ENCODE results near the gene KCNK18. TPM values are rescaled to one million over a fixed set of nuclear protein-coding genes. Genes with fewer than 3 reads are reported as not detected.

The KCNK18 gene
- total RNA-seq, 1 donor, result not detected

DNA sequence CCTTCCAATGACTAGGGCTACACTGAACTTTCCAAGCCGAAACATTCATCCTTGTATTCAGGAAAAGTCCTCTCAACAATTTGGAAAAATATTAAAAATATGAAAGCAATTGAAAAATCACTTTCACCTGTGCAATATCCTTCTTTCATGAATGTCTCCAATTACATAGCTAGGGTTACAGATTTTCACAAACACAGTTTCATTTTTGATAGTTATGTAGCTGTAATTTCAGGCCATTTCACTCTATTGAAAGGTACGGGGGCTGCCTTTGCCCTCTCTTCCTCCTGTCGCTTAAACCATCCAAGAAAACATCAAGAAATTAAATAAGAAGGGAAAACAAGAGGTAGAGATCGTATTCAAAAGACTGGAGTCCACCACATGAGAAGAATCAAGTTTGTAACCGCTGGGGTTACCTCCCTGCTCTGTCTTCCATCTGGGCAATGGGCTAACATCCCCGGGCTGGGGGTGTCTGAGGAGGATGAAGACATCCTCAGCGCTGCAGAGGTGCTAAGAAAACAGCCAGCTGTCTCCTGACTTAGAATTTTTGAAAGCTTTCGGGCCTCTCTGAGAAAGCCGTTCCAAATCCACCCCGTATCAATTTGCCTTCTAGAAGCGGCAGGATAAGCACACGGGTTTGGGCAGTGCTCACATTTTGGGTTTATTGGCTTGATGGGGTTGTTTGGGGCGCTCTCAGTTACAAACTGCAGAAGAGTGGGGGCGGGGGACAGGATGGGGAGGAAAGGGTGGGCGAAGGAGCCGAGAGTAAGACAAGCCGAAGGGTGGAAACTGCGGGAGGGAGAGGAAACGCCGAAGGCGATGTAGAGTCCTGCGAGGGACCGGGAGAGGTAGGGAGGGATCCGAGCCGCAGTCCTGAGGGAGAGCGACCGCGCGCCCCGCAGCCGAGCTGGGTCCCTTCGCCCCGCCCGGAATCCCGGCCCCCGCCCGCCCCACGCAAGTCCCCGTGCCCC, 34.9 kb upstream of the KCNK18 start:
- TF ChIP-seq, protein P1, sequence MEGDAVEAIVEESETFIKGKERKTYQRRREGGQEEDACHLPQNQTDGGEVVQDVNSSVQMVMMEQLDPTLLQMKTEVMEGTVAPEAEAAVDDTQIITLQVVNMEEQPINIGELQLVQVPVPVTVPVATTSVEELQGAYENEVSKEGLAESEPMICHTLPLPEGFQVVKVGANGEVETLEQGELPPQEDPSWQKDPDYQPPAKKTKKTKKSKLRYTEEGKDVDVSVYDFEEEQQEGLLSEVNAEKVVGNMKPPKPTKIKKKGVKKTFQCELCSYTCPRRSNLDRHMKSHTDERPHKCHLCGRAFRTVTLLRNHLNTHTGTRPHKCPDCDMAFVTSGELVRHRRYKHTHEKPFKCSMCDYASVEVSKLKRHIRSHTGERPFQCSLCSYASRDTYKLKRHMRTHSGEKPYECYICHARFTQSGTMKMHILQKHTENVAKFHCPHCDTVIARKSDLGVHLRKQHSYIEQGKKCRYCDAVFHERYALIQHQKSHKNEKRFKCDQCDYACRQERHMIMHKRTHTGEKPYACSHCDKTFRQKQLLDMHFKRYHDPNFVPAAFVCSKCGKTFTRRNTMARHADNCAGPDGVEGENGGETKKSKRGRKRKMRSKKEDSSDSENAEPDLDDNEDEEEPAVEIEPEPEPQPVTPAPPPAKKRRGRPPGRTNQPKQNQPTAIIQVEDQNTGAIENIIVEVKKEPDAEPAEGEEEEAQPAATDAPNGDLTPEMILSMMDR (IDR thresholded peaks at IDR 0.05; ENCODE audit: insufficient read depth, low read length), result no peak
- DNase-seq (ENCODE audit: low read depth), result no peak
- no peak overlapping the region for H3K4me3 ChIP-seq (ENCODE audit: low read depth, low read length)

DNA sequence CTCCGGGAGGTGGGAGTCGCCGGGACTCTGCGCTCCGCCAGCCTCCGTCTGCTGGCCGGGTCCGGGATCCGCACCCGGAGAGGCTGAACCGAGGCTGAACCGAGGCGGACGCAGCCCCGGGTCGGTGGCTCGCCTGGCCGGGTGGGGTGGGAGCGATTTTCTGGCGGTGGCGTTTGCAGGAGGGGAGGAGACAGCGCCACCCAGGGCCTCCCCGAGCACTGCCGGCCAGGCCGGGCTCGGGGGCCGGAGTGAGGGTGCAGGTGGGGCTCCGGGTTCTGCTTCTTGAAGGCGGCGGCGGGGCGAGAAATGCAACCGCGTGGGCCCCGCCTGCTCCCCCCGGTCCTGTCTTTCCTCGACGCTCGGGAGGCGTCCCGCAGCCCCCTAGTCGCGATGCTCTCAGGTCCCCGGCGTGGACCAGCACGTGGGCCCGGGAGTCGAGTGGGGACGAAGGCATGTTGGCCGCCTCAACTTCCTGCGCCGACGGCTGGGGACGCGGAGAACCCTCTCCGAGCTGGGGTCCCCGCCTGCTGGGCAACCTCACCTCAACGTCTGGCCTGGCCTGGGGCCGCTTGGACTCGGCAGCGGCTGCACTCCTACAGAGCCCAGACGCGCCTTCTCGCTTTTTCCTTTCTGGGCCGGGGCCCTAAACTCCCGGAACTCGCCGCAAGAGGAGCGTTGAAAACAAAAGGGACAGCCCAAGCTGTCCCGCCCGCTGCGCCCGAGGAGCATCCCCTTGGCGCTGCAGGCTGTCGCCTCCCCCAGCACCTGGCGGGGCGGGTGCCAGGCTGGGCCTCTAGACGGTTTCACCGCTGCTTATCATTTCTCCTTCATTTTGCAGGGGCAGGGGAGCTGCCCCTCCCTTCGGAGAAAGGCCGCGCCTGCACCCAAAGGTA, 34.0 kb upstream of the KCNK18 start:
- no peak overlapping the region for H3K4me3 ChIP-seq (ENCODE audit: low read depth, low read length)
- DNase-seq (ENCODE audit: low read depth), result no peak

DNA sequence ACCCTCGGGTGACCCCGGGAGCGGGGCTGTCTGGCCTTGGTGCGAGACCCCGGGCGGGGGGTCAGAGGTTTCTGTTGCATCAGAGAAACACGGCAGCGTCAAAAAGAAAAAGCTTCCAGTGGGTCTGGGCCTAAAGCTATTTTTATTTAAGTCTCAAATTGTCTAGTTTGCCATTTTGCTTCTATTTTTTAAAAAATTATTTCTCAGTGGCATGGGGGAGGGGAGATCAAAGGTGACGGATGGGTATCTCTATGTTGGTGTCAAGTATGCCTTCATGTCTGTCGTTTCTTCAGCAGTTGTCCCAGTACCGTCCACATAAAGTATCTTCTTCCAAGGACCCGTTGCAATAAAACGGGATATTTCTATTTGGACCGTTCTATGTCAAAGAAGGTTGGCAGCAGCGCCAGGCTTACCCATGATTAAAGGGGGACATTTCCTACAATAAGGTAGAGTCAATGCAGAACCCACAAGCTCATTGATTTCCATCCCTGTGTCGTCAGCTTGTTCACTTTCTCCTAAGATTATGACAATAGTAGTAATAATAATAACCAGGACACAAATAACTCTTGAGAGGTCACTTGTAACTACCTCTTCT, 33.2 kb upstream of the KCNK18 start:
- DNase-seq (ENCODE audit: low read depth), result no peak
- TF ChIP-seq, protein P1 (IDR thresholded peaks at IDR 0.05; ENCODE audit: insufficient read depth, low read length), result no peak
- H3K4me3 ChIP-seq (ENCODE audit: low read depth, low read length), result no peak overlapping the region

More for the DNA sequence above, 34.0 kb upstream of the KCNK18 start:
- TF ChIP-seq, protein P1 (IDR thresholded peaks at IDR 0.05; ENCODE audit: insufficient read depth, low read length), result no peak

DNA sequence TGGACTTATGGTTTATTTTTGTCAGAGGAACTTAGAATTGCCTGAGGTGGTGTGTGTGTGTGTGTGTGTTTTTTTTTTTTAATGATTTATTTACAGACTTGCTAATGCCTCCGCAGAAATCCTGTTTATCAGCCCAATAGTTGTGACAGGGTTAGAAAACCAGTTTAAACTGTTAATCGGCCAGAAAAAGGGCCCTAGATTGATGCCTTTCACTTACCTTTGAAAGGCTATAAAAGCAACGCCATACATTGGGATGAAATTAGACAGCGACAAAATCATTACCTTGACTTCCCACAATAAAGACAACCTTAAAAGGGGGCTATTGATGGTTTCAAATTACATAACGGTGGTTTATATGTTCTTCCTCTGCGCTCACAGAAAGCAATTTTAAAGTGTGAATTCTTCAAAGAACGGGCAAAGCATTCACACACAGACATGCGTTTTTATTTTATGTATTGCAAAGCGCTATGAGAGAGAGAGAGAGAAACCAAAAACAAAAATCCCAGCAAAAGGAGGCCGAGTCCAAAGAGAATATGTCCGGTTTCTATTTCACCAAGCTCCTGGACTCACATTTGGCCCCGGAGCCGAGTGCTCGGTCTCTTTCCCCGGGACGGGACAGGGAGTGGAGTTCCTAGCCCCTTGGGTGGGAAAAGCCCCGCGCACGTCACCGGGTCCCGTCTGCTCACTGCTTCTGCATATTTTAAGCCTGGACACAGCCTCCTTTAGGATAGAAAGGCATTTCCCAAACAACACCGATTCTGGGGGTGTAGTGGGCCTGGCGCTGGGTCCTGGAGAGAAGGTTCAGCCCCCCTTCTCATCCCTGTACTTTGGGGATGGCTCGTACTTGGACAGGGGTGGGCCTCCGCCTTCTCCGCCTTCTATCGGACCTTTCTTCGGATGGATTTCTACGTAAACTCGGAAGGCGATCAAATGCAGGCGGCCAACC, 32.4 kb upstream of the KCNK18 start:
- TF ChIP-seq, protein P1 (IDR thresholded peaks at IDR 0.05; ENCODE audit: insufficient read depth, low read length), result no peak
- DNase-seq (ENCODE audit: low read depth), result no peak
- peak overlapping the region; percentile 47 for H3K4me3 ChIP-seq (ENCODE audit: low read depth, low read length)

DNA sequence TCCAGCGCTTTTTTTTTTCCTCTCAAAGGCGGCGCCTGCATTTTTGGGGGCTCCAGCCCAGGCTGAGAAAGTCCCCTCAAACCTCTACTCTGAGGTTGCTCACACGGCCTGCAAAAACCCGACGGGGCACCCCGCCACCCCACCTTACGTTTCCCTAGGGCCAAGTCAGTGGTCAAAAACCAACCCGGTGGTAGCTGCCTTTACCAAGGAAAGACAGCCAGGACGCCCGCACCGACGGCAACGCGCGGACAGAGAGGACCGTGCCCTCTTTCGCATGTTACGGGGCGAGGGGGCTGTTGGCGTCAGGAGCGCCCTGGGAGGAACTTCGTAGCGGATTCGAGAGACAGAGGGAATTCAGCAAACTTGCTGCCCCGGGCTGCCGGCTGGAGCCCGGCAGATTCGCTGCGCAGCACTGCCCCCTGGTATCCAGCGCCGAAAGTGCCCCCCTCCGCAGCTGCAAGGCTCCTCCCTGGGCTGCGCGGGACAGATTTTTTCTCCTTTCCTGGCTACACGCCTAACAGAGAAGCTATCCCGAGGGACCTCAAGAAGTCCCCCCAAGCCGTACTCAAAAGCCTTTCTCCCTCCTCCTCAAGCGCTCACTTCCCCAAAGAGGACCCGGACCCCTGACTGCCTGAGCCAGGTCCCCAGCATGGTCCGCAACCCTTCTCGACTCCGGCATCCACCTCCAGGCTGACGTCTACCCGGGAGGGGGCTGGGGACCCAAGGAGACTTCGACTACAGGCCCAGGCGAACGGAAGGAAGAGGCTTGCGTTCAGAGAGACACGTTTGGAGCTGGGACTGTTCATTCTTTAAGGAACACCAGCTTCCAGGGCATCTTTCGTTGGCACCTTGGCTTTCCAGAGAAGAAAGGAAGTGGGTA, 31.5 kb upstream of the KCNK18 start:
- peak; percentile 20 for DNase-seq (ENCODE audit: low read depth)
- TF ChIP-seq, protein P1 (IDR thresholded peaks at IDR 0.05; ENCODE audit: insufficient read depth, low read length), result peak; percentile 61
- H3K4me3 ChIP-seq (ENCODE audit: low read depth, low read length), result no peak overlapping the region

Data from fibroblast of the aortic adventitia (primary cell).